SK-N-SH (cell line): ENCODE results near the gene SELENOV. TPM values are rescaled to one million over a fixed set of nuclear protein-coding genes. Genes with fewer than 3 reads are reported as not detected.

Experiments
- CTCF ChIA-PET: fragments of 300-600, 350-600 bp; formaldehyde crosslinking; extraction: SDS; loops from one replicate; lab custom pipeline; 2021; lab: Yijun Ruan, JAX
- POLR2A ChIA-PET: fragments of 350-600 bp; sonication (Branson Sonifier 250); formaldehyde crosslinking; extraction: SDS; loops from one replicate; lab custom pipeline; 2020; ENCODE audit warnings: antibody characterized with exemption, inconsistent platforms; lab: Yijun Ruan, JAX
- DNase-seq: peaks from one replicate; pipeline ENCODE4 v3.0.0; 2012
- H2AFZ ChIP-seq: fragments of 200-600 bp; sonication (generic); 2 replicates; pipeline ENCODE4 v1.8.1; 2016; ENCODE audit warnings: antibody characterized with exemption, mild to moderate bottlenecking, low read depth
- H3F3A ChIP-seq: fragments of 200-600 bp; sonication (generic); replicated peaks from 2 replicates; pipeline ENCODE3; 2016; ENCODE audit warnings: antibody characterized with exemption, mild to moderate bottlenecking; ENCODE audit not compliant: insufficient read depth
- H3K27ac ChIP-seq, 2 experiments: fragments of 200-500 bp in 1 of 2; fragments of 200-600 bp in 1 of 2; sonication (Bioruptor generic) in 1 of 2; sonication (generic), shearing (Covaris generic) in 1 of 2; 2 replicates each; pipeline versions ENCODE4 v1.5.1 to v1.6.1; 2014 to 2016; ENCODE audit warnings: low read depth in 2 of 2, inconsistent platforms in 1 of 2, low read length in 1 of 2, mild to moderate bottlenecking in 1 of 2, mixed read lengths in 1 of 2
- H3K27me3 ChIP-seq: fragments of 200-600 bp; sonication (generic), shearing (Covaris generic); 2 replicates; pipeline ENCODE4 v1.6.1; 2016; ENCODE audit warnings: mixed run types; ENCODE audit not compliant: insufficient read depth
- H3K36me3 ChIP-seq, 2 experiments: fragments of 200-500 bp in 1 of 2; fragments of 200-600 bp in 1 of 2; sonication (Bioruptor generic) in 1 of 2; sonication (generic) in 1 of 2; replicated peaks in 1 of 2; 2 replicates each; pipeline versions ENCODE3 to v1.5.1; 2014 to 2016; ENCODE audit warnings: low read length in 1 of 2, mild to moderate bottlenecking in 1 of 2; ENCODE audit not compliant: insufficient read depth in 2 of 2, control insufficient read depth in 1 of 2
- H3K4me1 ChIP-seq, 2 experiments: fragments of 200-500 bp in 1 of 2; fragments of 200-600 bp in 1 of 2; sonication (Bioruptor generic) in 1 of 2; sonication (generic), shearing (Covaris generic) in 1 of 2; 2 replicates each; pipeline versions ENCODE4 v1.5.1 to v1.6.1; 2014 to 2016; ENCODE audit warnings: low read depth in 1 of 2, low read length in 1 of 2, mixed run types in 1 of 2; ENCODE audit not compliant: insufficient read depth in 2 of 2, control insufficient read depth in 1 of 2
- H3K4me2 ChIP-seq: fragments of 200-600 bp; sonication (generic), shearing (Covaris generic); 2 replicates; pipeline ENCODE4 v1.6.1; 2017; ENCODE audit warnings: mixed run types
- H3K4me3 ChIP-seq, 2 experiments: fragments of 200-500 bp in 1 of 2; fragments of 200-600 bp in 1 of 2; sonication (Bioruptor generic) in 1 of 2; sonication (generic), shearing (Covaris generic) in 1 of 2; 2 replicates each; pipeline versions ENCODE4 v1.5.1 to v1.8.1; 2014 to 2016; ENCODE audit warnings: low read depth in 2 of 2, inconsistent platforms in 1 of 2, low read length in 1 of 2, mild to moderate bottlenecking in 1 of 2, mixed read lengths in 1 of 2, moderate library complexity in 1 of 2
- H3K79me2 ChIP-seq: fragments of 200-600 bp; sonication (generic); 2 replicates; pipeline ENCODE4 v1.8.1; 2017; ENCODE audit warnings: mild to moderate bottlenecking; ENCODE audit not compliant: insufficient read depth
- H3K9ac ChIP-seq: fragments of 200-600 bp; sonication (generic); 2 replicates; pipeline ENCODE4 v1.6.1; 2017; ENCODE audit warnings: mixed run types
- H3K9me2 ChIP-seq: fragments of 200-600 bp; sonication (generic); 2 replicates; pipeline ENCODE4 v1.6.1; 2017; ENCODE audit warnings: mixed run types
- H3K9me3 ChIP-seq: fragments of 200-600 bp; sonication (generic); 2 replicates; pipeline ENCODE4 v1.6.1; 2017; ENCODE audit warnings: mixed run types, mild to moderate bottlenecking, moderate library complexity
- H4K20me1 ChIP-seq: fragments of 200-600 bp; sonication (generic); 2 replicates; pipeline ENCODE4 v1.6.1; 2017; ENCODE audit warnings: mild to moderate bottlenecking, mixed run types; ENCODE audit not compliant: insufficient read depth
- FOSL2 ChIP-seq: IDR thresholded peaks from 2 replicates; pipeline ENCODE4 v1.4.0; 2012; ENCODE audit warnings: low read depth, mild to moderate bottlenecking, moderate library complexity, borderline replicate concordance
- FOXJ3 ChIP-seq: sonication (generic); formaldehyde crosslinking; IDR thresholded peaks from 2 replicates; pipeline ENCODE4 v1.5.1; 2020; ENCODE audit warnings: mild to moderate bottlenecking, missing genetic modification reagents
- FOXM1 ChIP-seq: IDR thresholded peaks from 2 replicates; pipeline ENCODE4 v1.4.0; 2012; ENCODE audit warnings: low read depth, mild to moderate bottlenecking
- JUND ChIP-seq: IDR thresholded peaks from 2 replicates; pipeline ENCODE4 v1.4.0; 2012
- MAX ChIP-seq: IDR thresholded peaks from 2 replicates; pipeline ENCODE4 v1.4.0; 2012; ENCODE audit warnings: low read depth
- REST ChIP-seq: IDR thresholded peaks from 2 replicates; pipeline ENCODE4 v1.6.1; 2012; ENCODE audit warnings: mild to moderate bottlenecking, low read depth, low read length, moderate library complexity
- SIN3A ChIP-seq: IDR thresholded peaks from 2 replicates; pipeline ENCODE4 v1.6.1; 2012; ENCODE audit warnings: low read depth, mild to moderate bottlenecking, low read length, moderate library complexity, borderline replicate concordance
- SMC3 ChIP-seq: IDR thresholded peaks from 2 replicates; pipeline ENCODE4 v1.6.1; 2012; ENCODE audit warnings: low read depth, low read length, improper control_type of control experiment
- TEAD4 ChIP-seq: IDR thresholded peaks from 2 replicates; pipeline ENCODE4 v1.4.0; 2012; ENCODE audit warnings: mild to moderate bottlenecking, borderline replicate concordance; ENCODE audit not compliant: insufficient read depth
- YY1 ChIP-seq: IDR thresholded peaks from 2 replicates; pipeline ENCODE4 v1.4.0; 2012; ENCODE audit warnings: low read depth, mild to moderate bottlenecking
- ZBTB33 ChIP-seq: IDR thresholded peaks from 2 replicates; pipeline ENCODE4 v1.4.0; 2012; ENCODE audit warnings: low read depth, borderline replicate concordance
- WGBS: methylation state at CpG from one replicate; pipeline ENCODE4 v1.1.6; 2017; ENCODE audit warnings: low lambda C conversion rate; 5-methylcytosine and 5-hydroxymethylcytosine counted together
- polyA plus RNA-seq, 3 experiments: library from polyadenylated mRNA; depleted of rRNA; stranded (reverse); fragments of >200 nt; gene quantifications; 2 replicates each; pipeline ENCODE4 v1.2.3, GENCODE V29; 2012

Gene SELENOV
- polyA plus RNA-seq, 1 of the 3 experiments (the other 2 are of a cell fraction), result 0.08 TPM

- Histone ChIP-seq H3K4me3 (no peak overlapping the region), H3F3A (no peaks in the 10 kb centered on the region), H3K9me2 (no peaks in the 10 kb centered on the region), H4K20me1 (no peaks in the 10 kb centered on the region), H3K4me2 (no peak overlapping the region), H3K9ac (no peak overlapping the region), H3K27me3 (no peaks in the 10 kb centered on the region), H2AFZ (no peak overlapping the region), H3K79me2 (no peaks in the 10 kb centered on the region; the same call in 1 of the 2 replicates), H3K27ac (no peak overlapping the region), H3K4me1 (no peaks in the 10 kb centered on the region), H3K36me3 (peaks cover 12 to 88% of the 10 kb centered on the region in 2 experiments), H3K9me3 (no peaks in the 10 kb centered on the region)
- ChIA-PET POLR2A (interaction anchor here (1.2 kb wide), 1 partner anchor 24 kb away, joined by 3 read pairs; the partner anchor contains the start of gene SUPT5H), CTCF (interaction anchor here (5.6 kb wide), 1 partner anchor 64 kb away, joined by 22 read pairs; the partner anchor contains the start of gene EID2B)
- no peak for TF ChIP-seq FOXJ3 (CRISPR knock-in tag)
- no peak for TF ChIP-seq REST
- TF ChIP-seq JUND, result no peak
- TF ChIP-seq SIN3A, result no peak
- no peak for TF ChIP-seq FOXM1
- no peak for TF ChIP-seq MAX
- TF ChIP-seq SMC3, result no peak
- TF ChIP-seq TEAD4, result no peak
- TF ChIP-seq YY1, result no peak
- 87% methylated on average over 6 of the region's 6 CpGs for WGBS
- no peak for DNase-seq
Observed at GRCh38 chr19:39469567-39469966, 45.4 kb upstream of the SELENOV start.

GRCh38 chr19:39470724-39471339 is 44.1 kb upstream of the SELENOV start:
- Histone ChIP-seq H3K36me3 (peaks cover 7 to 81% of the 10 kb centered on the region in 2 experiments), H4K20me1 (no peaks in the 10 kb centered on the region), H3K4me1 (no peaks in the 10 kb centered on the region), H3K4me2 (no peak overlapping the region), H3K27ac (no peak overlapping the region), H3K4me3 (no peak overlapping the region), H3K9me2 (no peaks in the 10 kb centered on the region), H3K9me3 (no peaks in the 10 kb centered on the region), H2AFZ (no peak overlapping the region), H3K79me2 (no peaks in the 10 kb centered on the region), H3F3A (no peaks in the 10 kb centered on the region), H3K9ac (no peak overlapping the region), H3K27me3 (no peaks in the 10 kb centered on the region)
- TF ChIP-seq ZBTB33 (no peak), FOSL2 (no peak)
- WGBS, result 78% methylated on average over 7 of the region's 7 CpGs
- ChIA-PET CTCF (interaction anchor here (1.1 kb wide), 1 partner anchor 62 kb away, joined by 10 read pairs; the partner anchor contains the start of gene EID2B), POLR2A (no interaction called here)
- DNase-seq, result no peak
